ENCODE measurements around the gene FHOD3.

The FHOD3 gene

GRCh38 chr18:36296650-36297416 lies 680 bp upstream of the FHOD3 start:
- peak in 1 of 6 experiments; percentile 12 for DNase-seq

GRCh38 chr18:36298126-36298741 lies 721 bp downstream of the FHOD3 start:
- DNase-seq, result no peak

GRCh38 chr18:36299015-36299414 lies 1.5 kb downstream of the FHOD3 start:
- DNase-seq, result no peak

GRCh38 chr18:36300211-36300610 lies 2.7 kb downstream of the FHOD3 start:
- DNase-seq, result no peak

- DNase-seq, result no peak
Measured at GRCh38 chr18:36301884-36302283, 4.4 kb downstream of the FHOD3 start.

- no peak for DNase-seq
Measured at GRCh38 chr18:36302676-36303075, 5.2 kb downstream of the FHOD3 start.

- DNase-seq, result no peak
Measured at GRCh38 chr18:36303211-36303844, 5.8 kb downstream of the FHOD3 start.

GRCh38 chr18:36304723-36305122 lies 7.2 kb downstream of the FHOD3 start:
- DNase-seq, result no peak

GRCh38 chr18:36305375-36305774 lies 7.9 kb downstream of the FHOD3 start:
- no peak for DNase-seq

GRCh38 chr18:36307513-36307912 lies 10.0 kb downstream of the FHOD3 start:
- DNase-seq, result no peak

- no peak for DNase-seq
Measured at GRCh38 chr18:36308711-36309435, 11.4 kb downstream of the FHOD3 start.

GRCh38 chr18:36309436-36310391 lies 12.2 kb downstream of the FHOD3 start:
- no peak for DNase-seq

- DNase-seq, result no peak
Measured at GRCh38 chr18:36311026-36311570, 13.6 kb downstream of the FHOD3 start.

- no peak for DNase-seq
Measured at GRCh38 chr18:36312806-36313395, 15.4 kb downstream of the FHOD3 start.

- no peak for DNase-seq
Measured at GRCh38 chr18:36314098-36314497, 16.6 kb downstream of the FHOD3 start.

GRCh38 chr18:36314754-36315153 lies 17.2 kb downstream of the FHOD3 start:
- no peak for DNase-seq

GRCh38 chr18:36315736-36316135 lies 18.2 kb downstream of the FHOD3 start:
- no peak for DNase-seq

- DNase-seq, result no peak
Measured at GRCh38 chr18:36316246-36316645, 18.7 kb downstream of the FHOD3 start.

- DNase-seq, result no peak
Measured at GRCh38 chr18:36321658-36322407, 24.3 kb downstream of the FHOD3 start.

GRCh38 chr18:36322408-36322728 lies 24.9 kb downstream of the FHOD3 start:
- no peak for DNase-seq

- DNase-seq, result no peak
Measured at GRCh38 chr18:36322734-36323133, 25.2 kb downstream of the FHOD3 start.
